SKM-1 (cell line): Measurements from ENCODE around the gene RBM34.
"Not testable (repeated sequence)": the region's sequence is repeated elsewhere in the genome, so short reads cannot be mapped to it uniquely, and the experiment has no call there.

Source experiments
- DNase-seq: peaks from one replicate; lab custom pipeline; 2025; ENCODE audit not compliant: unreplicated experiment; lab: John Stamatoyannopoulos, UW

Gene RBM34, protein sequence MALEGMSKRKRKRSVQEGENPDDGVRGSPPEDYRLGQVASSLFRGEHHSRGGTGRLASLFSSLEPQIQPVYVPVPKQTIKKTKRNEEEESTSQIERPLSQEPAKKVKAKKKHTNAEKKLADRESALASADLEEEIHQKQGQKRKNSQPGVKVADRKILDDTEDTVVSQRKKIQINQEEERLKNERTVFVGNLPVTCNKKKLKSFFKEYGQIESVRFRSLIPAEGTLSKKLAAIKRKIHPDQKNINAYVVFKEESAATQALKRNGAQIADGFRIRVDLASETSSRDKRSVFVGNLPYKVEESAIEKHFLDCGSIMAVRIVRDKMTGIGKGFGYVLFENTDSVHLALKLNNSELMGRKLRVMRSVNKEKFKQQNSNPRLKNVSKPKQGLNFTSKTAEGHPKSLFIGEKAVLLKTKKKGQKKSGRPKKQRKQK

DNA sequence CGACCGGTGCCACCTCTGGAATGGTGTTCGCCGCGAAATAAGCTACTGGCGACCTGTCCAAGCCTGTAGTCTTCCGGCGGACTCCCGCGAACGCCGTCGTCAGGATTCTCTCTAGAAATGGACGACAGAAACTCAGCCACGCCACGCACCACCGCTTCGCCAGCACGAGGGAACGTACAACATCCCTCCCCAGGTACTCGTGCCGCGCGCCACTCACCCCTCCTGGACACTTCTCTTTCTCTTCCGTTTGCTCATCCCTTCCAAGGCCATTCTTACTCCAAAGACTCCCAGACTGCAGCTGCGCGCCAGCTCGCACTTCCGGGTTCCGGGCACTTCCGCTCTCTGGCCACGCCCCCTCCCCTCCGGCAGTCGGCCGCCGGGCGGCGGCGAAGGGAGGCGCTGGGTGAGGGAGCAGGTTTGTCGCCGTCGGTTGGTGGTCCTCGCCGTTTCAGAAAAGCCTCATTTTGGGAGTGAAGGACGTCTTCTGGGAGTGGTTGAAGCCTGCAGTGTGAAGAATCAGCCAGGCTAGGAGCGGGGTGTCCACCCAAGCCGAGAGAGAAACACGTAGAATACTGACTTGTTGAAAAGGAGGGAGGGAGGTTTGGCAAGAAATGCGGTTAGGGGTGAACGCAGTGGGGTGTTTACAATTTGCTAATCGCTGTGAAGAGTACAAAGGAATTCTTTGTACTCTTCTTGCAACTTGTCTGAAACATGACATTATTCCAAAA lies at the start of gene RBM34:
Gene RBM34 (minus strand): TSS at position 294 of the 728 bp plus-strand sequence. CDS start 24 bp downstream, at position 270.
- peak; percentile 94 for DNase-seq

DNA sequence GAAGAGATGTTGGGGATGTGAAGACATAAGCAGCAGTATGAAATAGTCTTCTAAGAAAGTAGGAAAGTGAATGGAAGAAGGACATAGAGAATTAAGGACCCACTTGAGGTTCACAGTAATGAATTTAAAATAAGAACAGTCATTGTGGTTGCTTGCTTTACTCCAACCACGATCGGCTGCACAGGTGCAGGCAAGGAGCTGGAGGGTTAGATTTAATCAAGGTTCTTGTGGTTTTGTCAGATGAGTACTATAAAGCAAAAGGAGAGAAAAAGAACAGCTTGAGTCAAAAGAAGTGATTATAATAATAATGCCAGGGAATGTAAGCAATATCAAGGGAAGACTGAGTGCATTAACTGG lies 46.1 kb upstream of the RBM34 start:
- no peak for DNase-seq

DNA sequence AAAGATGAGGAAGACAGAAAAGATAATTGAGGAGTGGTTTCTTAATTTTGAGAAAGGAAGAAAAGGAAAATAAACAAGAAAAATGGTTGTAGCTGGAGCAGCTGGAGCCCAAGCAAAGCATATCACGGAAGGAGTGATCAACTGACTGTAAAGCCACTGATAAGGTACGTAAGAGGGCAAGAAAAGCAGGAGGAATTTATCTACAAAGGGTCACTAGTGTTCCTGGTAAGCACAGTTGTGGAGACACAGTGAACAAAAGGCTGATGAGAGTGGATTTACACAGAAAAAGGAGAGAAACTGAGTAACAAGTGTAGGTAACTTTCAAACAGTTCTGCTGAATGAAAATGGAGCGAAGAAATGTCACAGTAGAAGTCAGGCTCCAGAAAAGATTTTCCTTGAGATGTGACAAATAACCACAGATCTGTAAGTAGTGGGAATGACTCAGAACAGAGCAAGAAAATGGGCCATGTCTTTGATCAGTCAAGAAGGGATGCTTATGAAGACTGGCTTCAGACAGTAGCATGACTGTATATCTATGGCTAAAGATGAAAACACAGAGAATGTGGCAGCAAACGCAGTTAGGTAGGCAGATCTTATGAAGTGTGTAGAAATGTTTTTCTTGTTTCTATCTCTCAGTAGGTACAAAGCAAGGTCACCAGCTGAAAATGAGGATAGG lies 45.6 kb upstream of the RBM34 start:
- no peak for DNase-seq

DNA sequence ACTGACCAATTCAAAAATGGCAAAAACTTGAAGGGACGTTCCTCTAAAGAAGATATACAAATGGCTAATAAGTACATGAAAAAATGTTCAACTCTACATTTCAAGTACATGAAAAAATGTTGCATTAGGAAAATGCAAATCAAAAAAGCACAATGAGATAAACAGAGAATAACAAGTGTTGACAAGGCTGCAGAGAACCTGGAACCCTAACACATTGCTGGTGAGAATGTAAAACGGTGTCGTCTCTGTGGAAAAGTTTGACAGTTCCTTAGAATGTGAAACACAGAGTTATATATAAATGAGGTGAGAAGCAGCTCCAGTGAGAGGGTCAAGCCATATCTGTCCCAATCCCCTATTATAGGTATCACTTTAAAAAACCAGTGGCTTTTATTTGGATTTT lies 44.6 kb upstream of the RBM34 start:
- DNase-seq: no peak

DNA sequence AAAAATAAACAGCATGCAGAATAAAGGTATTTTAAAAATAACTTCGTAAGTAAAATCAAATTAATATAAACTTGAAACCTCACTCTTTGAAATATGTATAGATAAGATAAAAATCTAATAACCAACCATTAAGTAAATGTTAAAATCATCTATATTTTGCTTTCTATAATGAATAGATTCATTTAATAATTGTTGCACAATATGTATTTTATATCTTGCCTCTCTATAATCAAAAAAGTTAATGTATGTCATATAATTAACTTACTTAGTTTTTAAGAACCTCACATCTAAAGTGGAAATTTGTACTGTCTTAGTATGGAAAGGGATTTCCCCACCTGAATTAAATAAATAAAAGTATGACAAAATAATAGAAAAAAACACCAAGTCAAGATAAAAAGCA lies 42.4 kb upstream of the RBM34 start:
- DNase-seq: no peak

DNA sequence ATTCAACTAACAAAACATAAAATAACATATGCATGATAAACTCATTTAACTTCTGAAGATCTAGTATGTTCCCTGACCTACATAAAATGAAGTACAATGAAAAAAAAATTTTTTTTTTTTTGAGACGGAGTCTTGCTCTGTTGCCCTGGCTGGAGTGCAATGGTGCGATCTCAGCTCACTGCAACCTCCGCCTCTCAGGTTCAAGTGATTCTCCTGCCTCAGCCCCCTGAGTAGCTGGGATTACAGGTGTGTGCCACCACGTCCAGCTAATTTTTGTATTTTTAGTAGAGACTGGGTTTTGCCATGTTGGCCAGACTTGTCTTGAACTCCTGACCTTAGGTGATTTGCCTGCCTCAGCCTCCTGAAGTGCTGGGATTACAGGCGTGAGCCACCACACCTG lies 41.4 kb upstream of the RBM34 start:
- DNase-seq: not testable (repeated sequence)

DNA sequence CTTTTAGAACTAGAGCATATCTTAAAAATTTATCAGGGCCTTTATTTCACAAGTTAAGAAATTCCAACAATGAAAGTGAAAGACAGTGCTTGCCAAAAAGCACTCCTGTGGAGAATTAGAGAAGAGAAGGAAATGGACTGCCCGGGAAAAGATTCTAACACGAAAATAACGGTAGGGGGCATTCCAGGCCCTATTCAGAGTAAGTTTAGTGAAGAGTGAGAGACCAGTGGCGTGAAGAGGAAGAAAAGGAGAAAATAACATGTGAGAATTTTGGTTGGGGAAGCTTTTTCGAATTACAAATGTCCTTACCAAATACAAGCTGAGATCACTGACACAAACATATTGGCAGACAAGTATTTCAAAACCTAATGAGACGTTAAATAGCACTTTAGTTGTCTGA lies 38.4 kb upstream of the RBM34 start:
- DNase-seq: no peak

DNA sequence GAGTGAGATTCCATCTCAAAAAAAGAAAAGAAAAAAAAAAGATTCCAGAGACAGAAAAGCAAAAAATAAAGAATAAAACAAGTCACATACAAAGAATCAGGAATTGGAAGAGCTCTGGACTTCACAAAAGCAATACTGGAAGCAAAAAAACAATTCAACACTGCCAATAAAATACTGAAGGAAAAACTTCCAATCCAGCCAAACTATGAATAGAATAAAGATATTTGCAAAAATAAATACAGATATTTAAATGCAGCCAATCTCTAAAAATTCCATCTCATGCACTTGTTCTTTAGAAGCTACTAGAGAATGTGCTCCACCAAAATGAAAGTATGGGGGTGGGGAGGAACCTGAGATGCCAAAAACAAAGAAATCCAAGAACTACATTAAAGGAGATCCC lies 29.4 kb upstream of the RBM34 start:
- no peak for DNase-seq

DNA sequence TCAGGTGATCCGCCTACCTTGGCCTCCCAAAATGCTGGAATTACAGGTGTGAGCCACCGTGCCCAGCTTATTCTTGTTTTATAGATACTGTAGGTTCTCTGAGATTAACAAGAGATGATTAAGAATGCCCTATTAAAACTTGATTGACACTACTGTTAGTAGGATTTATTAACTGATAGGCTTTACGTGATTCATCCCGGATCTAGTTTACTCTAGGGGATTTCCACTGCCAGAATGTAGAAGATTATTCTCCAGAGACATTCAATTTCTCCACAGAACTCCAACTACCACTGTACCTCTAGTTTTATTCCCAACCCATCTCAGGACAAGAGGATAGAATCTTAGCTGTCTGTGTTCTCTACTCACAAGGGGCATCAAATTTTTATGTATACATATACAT lies 26.3 kb upstream of the RBM34 start:
- DNase-seq: no peak

DNA sequence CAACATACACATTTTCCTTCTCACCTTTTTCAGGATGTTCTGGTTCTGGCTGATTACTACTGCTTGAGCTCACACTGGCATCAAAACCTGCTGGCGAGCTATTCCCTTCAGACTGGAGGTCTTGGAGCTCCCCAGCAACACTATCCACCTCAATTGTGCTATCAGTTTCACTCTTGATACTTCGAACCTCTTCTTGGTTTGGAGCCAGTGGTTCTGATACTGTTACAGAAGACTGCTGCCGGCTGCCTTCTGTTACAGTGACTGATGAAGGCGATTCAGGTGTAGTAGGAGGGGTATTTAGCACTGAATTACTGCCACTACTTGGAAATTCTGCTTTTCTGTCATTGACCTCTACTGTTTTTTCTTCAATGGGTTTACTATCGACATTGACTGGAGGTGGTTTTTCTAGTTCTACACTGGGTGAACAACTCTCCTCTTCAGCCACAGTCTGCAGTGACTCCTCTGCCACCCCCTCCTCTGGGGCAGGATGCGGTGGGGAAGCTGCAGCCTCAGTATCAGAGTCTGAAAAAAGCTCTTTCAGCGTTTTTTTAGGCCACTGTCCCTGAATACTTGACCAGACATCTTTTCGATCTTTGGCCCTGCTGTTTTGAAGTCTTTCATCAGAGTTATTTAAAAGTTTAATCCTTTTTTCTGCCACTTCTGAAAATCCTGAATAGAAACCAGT lies 20.7 kb upstream of the RBM34 start:
- no peak for DNase-seq

DNA sequence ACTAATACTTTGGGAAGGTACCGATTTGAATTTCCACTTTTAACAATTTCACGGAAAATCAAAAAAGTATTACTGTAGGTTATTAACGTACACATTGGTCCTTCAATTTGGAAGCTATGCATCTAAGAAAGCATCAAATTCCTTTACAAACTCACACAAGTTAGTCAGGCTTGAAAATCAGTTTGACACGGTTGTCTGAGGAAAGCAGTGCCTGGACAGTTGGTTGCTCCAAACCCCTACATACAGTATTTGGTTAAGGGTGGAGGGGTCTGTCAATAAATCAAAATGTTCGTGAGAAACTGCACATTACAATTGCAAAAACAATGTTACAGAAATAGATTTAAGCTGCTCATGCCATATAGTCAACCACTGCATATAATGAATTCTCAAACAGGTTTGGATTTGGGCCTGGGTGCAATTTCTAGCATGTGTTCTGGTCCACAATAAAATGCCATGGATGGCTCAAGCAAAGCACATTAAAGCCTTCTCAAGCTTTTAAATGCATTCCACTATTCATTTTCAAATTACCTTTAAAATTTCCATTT lies 19.9 kb upstream of the RBM34 start:
- DNase-seq: no peak

DNA sequence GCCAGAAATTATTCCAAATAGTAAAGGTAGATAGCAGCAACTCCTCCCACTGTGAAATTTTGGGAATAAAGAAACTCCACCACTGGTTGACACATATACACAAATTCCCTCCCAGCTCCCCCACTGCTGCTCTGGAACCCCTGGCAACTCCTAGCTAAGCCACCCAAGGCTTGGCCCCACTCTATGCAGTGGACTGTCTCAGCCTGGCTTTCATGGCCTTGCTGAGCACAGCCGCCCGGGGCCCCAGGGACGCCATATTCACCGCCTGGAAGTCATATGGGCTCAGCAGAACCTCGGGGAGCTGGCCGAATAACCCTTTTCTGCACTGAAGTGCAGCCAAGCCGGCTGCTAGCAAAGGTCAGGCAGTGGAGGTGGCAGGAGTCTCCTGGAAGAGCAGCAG lies 15.4 kb upstream of the RBM34 start:
- DNase-seq: no peak

DNA sequence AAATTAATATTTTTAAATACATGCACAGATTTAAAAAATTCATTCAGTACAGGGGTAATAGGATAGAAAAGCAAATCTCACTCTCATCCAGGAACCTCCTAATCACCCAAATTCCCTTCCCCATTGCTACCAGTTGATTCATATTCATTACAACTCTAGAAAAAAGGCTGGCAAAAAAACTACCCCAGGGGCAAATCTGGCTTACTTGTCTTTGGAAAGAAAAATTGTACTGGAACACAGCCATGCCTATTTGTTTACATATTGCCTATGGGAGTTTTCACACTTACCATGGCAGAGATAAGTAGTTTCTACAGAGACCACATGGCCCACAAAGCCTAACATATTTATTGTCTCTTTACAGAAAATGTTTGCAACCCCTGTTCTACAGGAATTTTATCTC lies 8.9 kb upstream of the RBM34 start:
- DNase-seq: no peak

DNA sequence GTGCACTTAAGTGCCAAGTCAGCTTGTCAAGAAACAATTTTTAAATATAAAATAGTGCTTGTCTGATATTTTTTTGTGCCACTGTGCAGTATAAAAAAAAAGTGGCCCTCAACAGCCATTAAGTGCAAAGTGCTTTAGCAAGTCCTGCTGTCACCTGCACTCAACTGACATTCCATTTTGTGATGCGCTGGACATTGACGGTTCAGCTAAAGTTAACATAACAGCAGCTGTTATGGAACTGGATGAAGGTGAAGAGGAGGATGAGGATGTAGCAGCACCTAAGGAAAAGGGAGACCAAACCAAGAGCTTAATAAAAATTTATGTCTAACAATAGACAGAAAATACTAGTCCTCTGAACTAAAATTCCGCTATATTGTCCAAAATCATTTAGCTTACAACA lies 7.3 kb upstream of the RBM34 start:
- no peak for DNase-seq

DNA sequence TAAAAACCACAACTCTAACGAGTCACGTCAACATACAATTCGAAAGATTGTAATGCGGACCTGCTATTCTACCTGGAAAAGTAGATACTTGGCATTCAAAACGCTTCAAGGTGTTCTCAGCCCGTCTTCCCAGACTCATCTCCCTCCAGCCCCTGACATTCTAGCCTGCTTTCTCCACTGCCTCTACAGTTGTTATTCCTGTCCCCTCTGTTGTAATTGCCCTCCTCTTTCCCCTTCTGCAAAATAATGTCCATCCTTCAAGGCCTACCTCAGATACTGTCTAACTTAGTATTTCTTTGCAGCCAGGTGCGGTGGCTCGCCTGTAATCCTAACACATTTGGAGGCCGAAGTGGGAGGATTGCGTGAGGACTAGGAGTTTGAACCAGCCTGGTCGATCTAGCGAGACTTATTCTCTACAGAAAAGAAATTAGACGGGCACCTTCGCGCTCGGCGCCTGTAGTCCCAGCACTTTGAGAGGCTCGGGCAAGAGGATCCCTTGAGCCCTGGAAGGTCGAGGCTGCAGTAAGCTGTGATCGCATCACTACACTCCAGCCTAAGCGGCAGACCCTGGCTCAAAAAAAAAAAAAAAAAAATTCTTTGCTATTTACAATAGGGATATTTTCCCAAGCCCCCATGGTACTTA lies 756 bp upstream of the RBM34 start:
- no peak for DNase-seq

DNA sequence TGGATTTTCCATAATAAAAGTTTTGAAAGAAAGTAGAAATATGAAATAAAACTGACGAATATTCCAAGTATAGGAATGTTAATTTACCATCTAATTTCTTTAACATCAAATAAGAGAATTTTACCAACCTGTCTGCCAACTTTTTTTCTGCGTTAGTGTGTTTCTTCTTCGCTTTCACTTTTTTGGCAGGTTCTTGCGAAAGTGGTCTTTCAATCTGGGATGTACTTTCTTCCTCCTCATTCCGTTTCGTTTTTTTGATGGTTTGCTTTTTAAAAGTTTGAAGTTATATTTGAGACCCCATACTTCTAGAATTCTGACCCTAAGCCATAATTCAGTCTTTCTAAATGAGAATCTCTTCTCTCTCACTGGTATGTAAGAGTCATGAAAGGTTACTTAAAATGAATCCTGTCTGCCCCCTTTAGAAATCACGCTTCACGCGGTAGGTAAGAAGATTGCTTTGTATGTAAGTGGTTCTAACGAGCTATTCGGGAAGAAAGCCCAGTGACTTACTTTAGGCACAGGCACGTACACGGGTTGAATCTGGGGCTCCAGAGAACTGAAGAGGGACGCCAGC lies 580 bp downstream of the RBM34 start:
- peak; percentile 70 for DNase-seq

DNA sequence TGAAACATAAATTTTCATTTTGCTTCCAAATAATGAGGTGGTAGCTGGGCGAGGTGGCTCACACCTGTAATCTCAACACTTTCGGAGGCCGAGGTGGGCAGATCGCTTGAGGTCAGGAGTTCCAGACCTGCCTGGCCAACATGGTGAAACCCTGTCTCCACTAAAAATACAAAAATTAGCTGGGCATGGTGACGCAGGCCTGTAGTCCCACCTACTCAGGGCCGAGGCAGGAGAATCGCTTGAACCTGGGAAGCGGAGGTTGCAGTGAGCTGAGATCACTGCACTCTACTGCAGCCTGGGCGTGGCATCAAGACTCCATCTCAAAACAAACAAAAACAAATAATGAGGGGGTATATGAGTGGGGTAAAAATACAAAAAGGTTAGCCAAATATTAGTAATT lies 1.1 kb downstream of the RBM34 start:
- not testable (repeated sequence) for DNase-seq

DNA sequence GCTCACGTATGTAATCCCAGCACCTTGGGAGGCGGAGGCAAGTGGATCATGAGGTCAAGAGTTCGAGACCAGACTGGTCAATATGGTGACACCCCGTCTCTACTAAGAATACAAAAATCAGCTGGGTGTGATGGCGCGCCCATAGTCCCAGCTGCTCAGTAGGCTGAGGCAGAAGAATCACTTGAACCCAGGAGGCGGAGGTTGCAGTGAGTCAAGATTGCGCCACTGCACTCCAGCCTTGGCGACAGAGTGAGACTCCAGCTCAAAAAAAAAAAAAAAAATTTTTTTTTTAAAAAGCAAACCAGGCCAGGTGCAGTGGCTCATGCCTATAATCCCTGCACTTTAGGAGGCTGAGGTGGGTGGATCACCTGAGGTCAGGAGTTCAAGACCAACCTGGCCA lies 1.8 kb downstream of the RBM34 start:
- not testable (repeated sequence) for DNase-seq

DNA sequence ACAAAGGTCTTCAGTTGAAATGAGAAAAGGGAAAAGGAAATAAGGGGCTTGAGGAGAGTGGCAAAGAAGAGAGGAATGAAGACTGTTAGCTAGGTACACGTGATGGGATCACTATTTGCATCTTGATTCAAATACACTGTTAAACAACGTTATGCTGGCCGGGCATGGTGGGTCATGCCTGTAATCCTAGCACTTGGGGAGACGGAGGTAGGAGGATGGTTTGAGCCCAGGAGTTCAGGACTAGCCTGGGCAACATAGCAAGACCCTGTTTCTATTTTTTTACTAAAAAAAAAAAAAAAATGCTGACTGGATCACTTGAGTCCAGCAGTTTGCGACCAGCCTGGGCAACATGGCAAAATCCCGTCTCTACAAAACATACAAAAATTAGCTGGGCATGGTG lies 2.4 kb downstream of the RBM34 start:
- DNase-seq: no peak

DNA sequence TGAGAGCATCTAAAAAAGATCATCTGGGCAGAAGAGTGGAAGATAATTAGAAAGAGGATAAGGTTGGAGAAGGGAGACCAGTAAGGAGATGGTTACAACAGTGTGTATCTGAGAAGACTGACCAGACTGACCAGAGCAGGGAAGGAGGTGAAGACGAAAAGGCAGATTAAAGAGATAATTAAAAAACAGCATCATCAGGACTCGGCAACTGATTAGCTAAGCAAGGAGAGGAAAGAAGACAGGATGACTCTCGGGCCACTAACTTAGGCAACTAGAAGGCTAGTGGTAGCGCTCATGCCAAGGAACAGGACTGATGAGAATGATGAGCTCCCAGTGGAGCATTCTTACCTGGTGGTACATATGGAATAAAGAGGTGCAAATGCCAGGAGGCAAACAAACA lies 3.9 kb downstream of the RBM34 start:
- DNase-seq: no peak
